Ovary (tissue), 9 donors: Measurements from ENCODE around the gene UBE2S. TPM values are rescaled to one million over a fixed set of nuclear protein-coding genes. Genes with fewer than 3 reads are reported as not detected.
"Not testable (repeated sequence)": the region's sequence is repeated elsewhere in the genome, so short reads cannot be mapped to it uniquely, and the experiment has no call there.

Experiments
- DNase-seq, 5 donors: peaks; one replicate each; pipeline ENCODE4 v3.0.0-alpha.2; 2019 to 2020
- H3K27ac ChIP-seq, 2 donors: fragments of 200-600 bp; one replicate each; pipeline versions ENCODE4 v1.5.1 to v1.8.0; 2019 to 2022
- H3K27me3 ChIP-seq: fragments of 200-600 bp; one replicate; pipeline ENCODE4 v1.8.0; 2022
- H3K36me3 ChIP-seq: fragments of 200-600 bp; sonication (generic); one replicate; pipeline ENCODE4 v1.5.1; 2019
- H3K4me1 ChIP-seq: one replicate; pipeline ENCODE4 v1.8.1; 2013; ENCODE audit warnings: mild to moderate bottlenecking, moderate library complexity; ENCODE audit not compliant: insufficient read depth
- H3K4me3 ChIP-seq: fragments of 200-600 bp; sonication (generic); one replicate; pipeline ENCODE4 v1.5.1; 2017
- H3K9me3 ChIP-seq, 2 donors: fragments of 200-600 bp in 1 of 2; sonication (generic) in 1 of 2; one replicate each; pipeline versions ENCODE4 v1.5.1 to v1.8.1; 2013 to 2019; ENCODE audit warnings: mild to moderate bottlenecking in 1 of 2, moderate library complexity in 1 of 2
- CTCF ChIP-seq, 3 donors: fragments of 450-650 bp in 2 of 3; fragments of 200-600 bp in 1 of 3; IDR thresholded peaks; one replicate each; pipeline versions ENCODE4 v1.5.1 to v1.8.0; 2016 to 2022; ENCODE audit warnings: antibody characterized with exemption in 3 of 3, mild to moderate bottlenecking in 1 of 3
- EP300 ChIP-seq: sonication (generic); formaldehyde crosslinking; IDR thresholded peaks from one replicate; pipeline ENCODE4 v1.6.1; 2017; ENCODE audit warnings: antibody characterized with exemption
- POLR2A ChIP-seq: fragments of 450-650 bp; IDR thresholded peaks from one replicate; pipeline ENCODE4 v1.6.1; 2017; ENCODE audit warnings: antibody characterized with exemption, mild to moderate bottlenecking, moderate library complexity
- WGBS, 3 donors: extraction: QIAGEN DNeasy Blood & Tissue Kit in 1 of 3; methylation state at CpG; one replicate each; pipeline versions ENCODE4 v1.1.5 to v1.1.7; 2013 to 2017; 5-methylcytosine and 5-hydroxymethylcytosine counted together
- intact Hi-C, 4 donors: fragments of 100-400 bp; cut with DNase I; formaldehyde crosslinking; loops; one replicate each; pipeline versions ENCODE4 v1.11.0 to v1.15.1; 2022 to 2023
- polyA plus RNA-seq, 2 donors: library from polyadenylated mRNA; stranded (reverse); fragments of 200-250 nt in 1 of 2; fragments of 350-450 nt in 1 of 2; fragmentation: Illumina TruSeq in 1 of 2; extraction: RNeasy Lipid Tissue Mini Kit (QIAGEN cat#74804) in 1 of 2; gene quantifications; one replicate each; pipeline ENCODE4 v1.2.3, GENCODE V29; 2013 to 2014
- total RNA-seq, 7 donors: library from RNA; depleted of rRNA in 2 of 7; stranded (reverse); fragments of >200 nt in 2 of 7; fragmentation: NEBNext Ultra II Directional in 3 of 7; extraction: Animal tissue kit (Norgen Biotek cat#: 25700) in 3 of 7; gene quantifications; one replicate each; pipeline versions ENCODE4 v1.1.0 to v1.2.4, GENCODE V29; 2016 to 2023
- donor health status: DM: no; HTN: no; CAD: no; lungs with moderate emphysema.
- donor health status: DM: no; HTN: no; CAD: no.
- donor health status: Bipolar disorder and iron deficiency.
- donor health status: DM: yes; HTN: yes; CAD: no.
- donor health status: DM: no; HTN: no; CAD: no.
- donor health status: DM: yes; HTN: yes; CAD: no.

UBE2S gene
- total and polyA plus RNA-seq, 9 donors: 3.2 to 30.1 (median 16.1) TPM

GRCh38 chr19:55449469-55449868, 41.9 kb upstream of the UBE2S start:
- H3K27me3 ChIP-seq: no peaks in the 10 kb centered on the region
- 21 to 30% (median 28%) methylated on average over 16 of the region's 16 CpGs for WGBS, 3 donors

GRCh38 chr19:55448175-55448490, 40.5 kb upstream of the UBE2S start:
- DNase-seq, H3K4me3 ChIP-seq, H3K27ac ChIP-seq, intact Hi-C loops, H3K27me3 ChIP-seq, H3K4me1 ChIP-seq, H3K9me3 ChIP-seq, H3K36me3 ChIP-seq: not testable (repeated sequence)
- WGBS, 3 donors: 74 to 82% (median 76%) methylated on average over 5 of the region's 5 CpGs

More at GRCh38 chr19:55449469-55449868, 41.9 kb upstream of the UBE2S start:
- intact Hi-C loops: no loop called here
- Histone ChIP-seq H3K27ac (no peak overlapping the region), H3K4me3 (no peak overlapping the region), H3K4me1 (peaks cover 7% of the 10 kb centered on the region), H3K36me3 (no peaks in the 10 kb centered on the region), H3K9me3 (no peaks in the 10 kb centered on the region)
- TF ChIP-seq POLR2A (no peak), CTCF (IDR thresholded peaks at IDR 0.05) (no peak), EP300 (no peak)
- no peak for DNase-seq

- intact Hi-C loops: no loop called here
- WGBS, 3 donors: 26 to 32% (median 26%) methylated on average over 16 of the region's 16 CpGs
- TF ChIP-seq CTCF (IDR thresholded peaks at IDR 0.05) (no peak), POLR2A (no peak), EP300 (no peak)
- H3K36me3 ChIP-seq: no peaks in the 10 kb centered on the region
- no peak overlapping the region for H3K4me3 ChIP-seq
- no peaks in the 10 kb centered on the region for H3K9me3 ChIP-seq
- H3K4me1 ChIP-seq: peaks cover 6% of the 10 kb centered on the region
- no peak overlapping the region for H3K27ac ChIP-seq
- no peak for DNase-seq
- H3K27me3 ChIP-seq: no peaks in the 10 kb centered on the region
These were observed 40.0 kb upstream of the UBE2S start for GRCh38 chr19:55447421-55448174.

GRCh38 chr19:55446060-55446459, 38.5 kb upstream of the UBE2S start:
- no peak overlapping the region for H3K27ac ChIP-seq
- H3K27me3 ChIP-seq: no peaks in the 10 kb centered on the region
- H3K9me3 ChIP-seq: no peaks in the 10 kb centered on the region
- no peak overlapping the region for H3K4me3 ChIP-seq
- TF ChIP-seq CTCF (IDR thresholded peaks at IDR 0.05) (no peak), POLR2A (no peak), EP300 (no peak)
- no peaks in the 10 kb centered on the region for H3K36me3 ChIP-seq
- H3K4me1 ChIP-seq: no peaks in the 10 kb centered on the region
- WGBS, 3 donors: 56 to 69% (median 59%) methylated on average over 8 of the region's 8 CpGs
- intact Hi-C loops: no loop called here
- DNase-seq: no peak

GRCh38 chr19:55444646-55445045, 37.1 kb upstream of the UBE2S start:
- Histone ChIP-seq H3K4me3 (no peak overlapping the region), H3K27me3 (no peaks in the 10 kb centered on the region), H3K4me1 (no peaks in the 10 kb centered on the region), H3K36me3 (no peaks in the 10 kb centered on the region), H3K27ac (no peak overlapping the region), H3K9me3 (no peaks in the 10 kb centered on the region)
- 35 to 50% (median 45%) methylated on average over 11 of the region's 11 CpGs for WGBS, 3 donors
- intact Hi-C loops: no loop called here
- no peak for DNase-seq
- TF ChIP-seq POLR2A: no peak
- no peak for TF ChIP-seq CTCF (IDR thresholded peaks at IDR 0.05)
- no peak for TF ChIP-seq EP300
